Neural crest cell (in vitro differentiated cells): Measurements from ENCODE around the gene SHMT2. TPM values are rescaled to one million over a fixed set of nuclear protein-coding genes. Genes with fewer than 3 reads are reported as not detected.

Source experiments
- DNase-seq: peaks from one replicate; pipeline ENCODE4 v3.0.0; 2021; ENCODE audit warnings: low read depth, mixed read lengths, low spot score
- H3K27ac Mint-ChIP-seq: one replicate; pipeline ENCODE4 v1.8.0; 2021; ENCODE audit warnings: mild to moderate bottlenecking, mixed read lengths; ENCODE audit not compliant: unreplicated experiment
- H3K27me3 Mint-ChIP-seq: 2 replicates; pipeline ENCODE4 v1.8.0; 2021; ENCODE audit warnings: low read depth, mild to moderate bottlenecking, mixed read lengths
- H3K36me3 Mint-ChIP-seq: 2 replicates; pipeline ENCODE4 v1.8.0; 2021; ENCODE audit warnings: low read depth, mild to moderate bottlenecking, mixed read lengths
- H3K4me1 Mint-ChIP-seq: 2 replicates; pipeline ENCODE4 v1.8.0; 2021; ENCODE audit warnings: mixed read lengths
- H3K4me3 Mint-ChIP-seq: one replicate; pipeline ENCODE4 v1.8.0; 2021; ENCODE audit warnings: mild to moderate bottlenecking, mixed read lengths
- H3K9me3 Mint-ChIP-seq: 2 replicates; pipeline ENCODE4 v1.8.0; 2021; ENCODE audit warnings: mixed read lengths
- total RNA-seq: library from RNA; stranded (reverse); gene quantifications from 2 replicates; pipeline ENCODE4 v1.2.1, GENCODE V29; 2021
- TF ChIP-seq, protein P1 (sequence below): fragments of 200-600 bp; sonication (generic); conservative IDR thresholded peaks from 2 replicates; pipeline ENCODE4 v1.5.0; 2021; ENCODE audit warnings: antibody characterized with exemption, mild to moderate bottlenecking

SHMT2 gene
- total RNA-seq, 1 donor from 2014 or later, result 230 TPM

DNA sequence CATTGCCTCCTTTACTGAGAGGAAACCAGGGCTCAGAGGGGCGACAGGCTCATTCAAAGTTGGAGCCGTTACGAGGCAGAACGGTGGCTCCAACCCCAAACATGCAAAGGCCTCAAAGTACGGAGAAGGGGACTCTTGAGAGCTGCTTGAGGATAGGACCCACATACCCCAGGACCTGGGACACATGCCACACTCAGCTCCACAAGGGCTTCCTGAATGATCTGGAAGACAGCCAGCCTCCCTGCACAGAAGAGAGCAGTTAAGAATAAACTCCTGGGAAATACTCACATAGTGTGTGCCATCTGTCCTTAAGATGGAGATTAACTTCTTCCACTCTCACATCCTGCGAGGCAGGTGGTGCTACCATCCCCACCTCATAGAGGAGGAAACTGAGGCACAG, 39.5 kb upstream of the SHMT2 start:
- Mint-ChIP-seq H3K4me3 (no peak overlapping the region), H3K36me3 (peaks cover 12% of the 10 kb centered on the region), H3K4me1 (no peaks in the 10 kb centered on the region), H3K27ac (no peak overlapping the region), H3K27me3 (no peaks in the 10 kb centered on the region), H3K9me3 (peaks cover 4% of the 10 kb centered on the region)
- TF ChIP-seq, protein P1, sequence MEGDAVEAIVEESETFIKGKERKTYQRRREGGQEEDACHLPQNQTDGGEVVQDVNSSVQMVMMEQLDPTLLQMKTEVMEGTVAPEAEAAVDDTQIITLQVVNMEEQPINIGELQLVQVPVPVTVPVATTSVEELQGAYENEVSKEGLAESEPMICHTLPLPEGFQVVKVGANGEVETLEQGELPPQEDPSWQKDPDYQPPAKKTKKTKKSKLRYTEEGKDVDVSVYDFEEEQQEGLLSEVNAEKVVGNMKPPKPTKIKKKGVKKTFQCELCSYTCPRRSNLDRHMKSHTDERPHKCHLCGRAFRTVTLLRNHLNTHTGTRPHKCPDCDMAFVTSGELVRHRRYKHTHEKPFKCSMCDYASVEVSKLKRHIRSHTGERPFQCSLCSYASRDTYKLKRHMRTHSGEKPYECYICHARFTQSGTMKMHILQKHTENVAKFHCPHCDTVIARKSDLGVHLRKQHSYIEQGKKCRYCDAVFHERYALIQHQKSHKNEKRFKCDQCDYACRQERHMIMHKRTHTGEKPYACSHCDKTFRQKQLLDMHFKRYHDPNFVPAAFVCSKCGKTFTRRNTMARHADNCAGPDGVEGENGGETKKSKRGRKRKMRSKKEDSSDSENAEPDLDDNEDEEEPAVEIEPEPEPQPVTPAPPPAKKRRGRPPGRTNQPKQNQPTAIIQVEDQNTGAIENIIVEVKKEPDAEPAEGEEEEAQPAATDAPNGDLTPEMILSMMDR, result no peak
- DNase-seq, result no peak

- Mint-ChIP-seq H3K9me3 (peaks cover 4% of the 10 kb centered on the region), H3K4me3 (no peak overlapping the region), H3K27ac (no peak overlapping the region), H3K36me3 (peaks cover 12% of the 10 kb centered on the region), H3K4me1 (no peaks in the 10 kb centered on the region), H3K27me3 (no peaks in the 10 kb centered on the region)
- no peak for DNase-seq
- TF ChIP-seq, protein P1, result no peak
Observed at GRCh38 chr12:57190821-57191220, 38.7 kb upstream of the SHMT2 start.

DNA sequence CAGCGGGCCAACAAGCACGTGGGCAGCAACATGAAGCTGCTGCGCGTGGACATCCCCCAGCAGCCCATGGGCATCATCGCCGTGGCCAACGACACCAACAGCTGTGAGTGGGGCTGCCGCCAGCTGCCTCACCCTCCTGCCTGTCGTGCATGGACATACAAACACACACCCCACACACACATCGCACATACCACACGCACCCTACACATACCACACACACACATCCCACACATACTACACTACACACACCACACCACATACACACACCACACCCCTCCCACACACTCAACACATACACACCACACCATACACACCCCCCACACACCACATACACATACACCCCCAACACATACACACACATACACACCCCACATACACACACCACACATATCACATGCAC, 38.1 kb upstream of the SHMT2 start:
- Mint-ChIP-seq H3K27ac (no peak overlapping the region), H3K4me3 (no peak overlapping the region), H3K36me3 (peaks cover 12% of the 10 kb centered on the region), H3K9me3 (peaks cover 4% of the 10 kb centered on the region), H3K4me1 (no peaks in the 10 kb centered on the region), H3K27me3 (no peaks in the 10 kb centered on the region)
- TF ChIP-seq, protein P1, result no peak
- DNase-seq, result no peak

GRCh38 chr12:57192920-57193319, 36.6 kb upstream of the SHMT2 start:
- TF ChIP-seq, protein P1, result no peak
- Mint-ChIP-seq H3K4me3 (no peak overlapping the region), H3K4me1 (no peaks in the 10 kb centered on the region), H3K27ac (no peak overlapping the region), H3K27me3 (no peaks in the 10 kb centered on the region), H3K36me3 (peaks cover 12% of the 10 kb centered on the region), H3K9me3 (peaks cover 4% of the 10 kb centered on the region)
- DNase-seq, result no peak

- Mint-ChIP-seq H3K4me3 (no peak overlapping the region), H3K36me3 (peaks cover 12% of the 10 kb centered on the region), H3K27ac (peak overlapping the region; percentile 62)
Observed at GRCh38 chr12:57193706-57194245, 35.7 kb upstream of the SHMT2 start.

More at GRCh38 chr12:57193706-57194245, 35.7 kb upstream of the SHMT2 start:
- no peaks in the 10 kb centered on the region for H3K27me3 Mint-ChIP-seq
- no peaks in the 10 kb centered on the region for H3K4me1 Mint-ChIP-seq
- no peak for DNase-seq
- peaks cover 4% of the 10 kb centered on the region for H3K9me3 Mint-ChIP-seq
- TF ChIP-seq, protein P1, result no peak
